ENCODE results near the gene FBXW11. TPM values are rescaled to one million over a fixed set of nuclear protein-coding genes. Genes with fewer than 3 reads are reported as not detected.
A peak's percentile ranks its signal among the peaks of the same experiment; 100 is the strongest.

The FBXW11 gene
- 10 to 100 TPM; 46.0 to 47.9 (median 47.6) TPM for total RNA-seq

DNA sequence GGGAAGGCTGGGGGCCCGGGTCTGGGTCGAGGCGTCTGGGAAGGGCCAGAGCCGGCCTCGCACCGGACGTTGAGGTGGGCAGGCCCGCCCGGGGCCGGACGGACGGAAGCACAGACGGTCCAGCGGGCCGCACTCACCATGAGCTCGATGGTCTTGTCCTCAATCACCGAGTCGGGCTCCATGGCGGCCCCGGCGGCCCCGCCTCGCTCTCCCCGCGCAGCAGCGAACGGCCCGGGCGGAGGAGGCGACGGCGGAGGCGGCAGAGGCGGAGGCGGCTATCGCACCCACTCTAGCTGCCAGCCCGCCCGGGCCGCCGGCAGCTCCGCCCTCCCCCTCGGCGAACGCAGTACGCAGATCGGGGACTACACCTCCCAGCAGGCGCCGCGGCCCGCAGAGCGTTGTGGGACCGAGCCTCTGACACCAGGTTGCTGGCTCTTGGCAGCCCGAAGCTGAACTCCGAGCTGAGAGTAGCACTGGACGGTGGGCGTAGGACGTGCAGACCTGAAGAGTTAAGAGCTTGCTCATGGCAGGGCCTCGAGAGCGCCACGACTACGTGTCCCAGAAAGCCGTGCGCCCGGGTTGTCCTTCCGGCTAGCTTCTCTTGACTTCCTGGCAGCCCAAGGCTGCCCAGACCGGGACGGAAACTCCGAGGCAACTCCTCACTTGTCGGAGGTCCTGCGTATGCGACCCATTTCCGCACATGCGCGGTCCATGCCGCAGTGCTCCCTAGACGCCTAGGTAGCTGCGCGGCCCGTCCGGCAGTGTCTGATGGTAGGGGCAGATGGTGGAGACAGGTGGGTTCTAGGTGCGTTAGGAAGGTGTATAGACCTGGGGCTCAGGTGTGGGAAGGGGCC is at the start of gene FBXW11:
Gene FBXW11, minus strand, starts transcription at position 318 of the 854 bp plus-strand sequence. Its CDS starts 136 bp downstream, at position 182.
- no peaks in the 10 kb centered on the region for H3K9me3 Mint-ChIP-seq
- DNase-seq (peak; percentile 89), ATAC-seq (peak; percentile 88 to 89)
- peaks cover 51% of the 10 kb centered on the region for H3K4me1 Mint-ChIP-seq (ENCODE audit: low read depth)
- H3K4me3 Mint-ChIP-seq: peak within 1 kb of the TSS; percentile 96
- H3K36me3 Mint-ChIP-seq (ENCODE audit: insufficient read depth): peaks cover 7% of the 10 kb centered on the region
- H3K27me3 Mint-ChIP-seq (ENCODE audit: low read depth): no peaks in the 10 kb centered on the region

DNA sequence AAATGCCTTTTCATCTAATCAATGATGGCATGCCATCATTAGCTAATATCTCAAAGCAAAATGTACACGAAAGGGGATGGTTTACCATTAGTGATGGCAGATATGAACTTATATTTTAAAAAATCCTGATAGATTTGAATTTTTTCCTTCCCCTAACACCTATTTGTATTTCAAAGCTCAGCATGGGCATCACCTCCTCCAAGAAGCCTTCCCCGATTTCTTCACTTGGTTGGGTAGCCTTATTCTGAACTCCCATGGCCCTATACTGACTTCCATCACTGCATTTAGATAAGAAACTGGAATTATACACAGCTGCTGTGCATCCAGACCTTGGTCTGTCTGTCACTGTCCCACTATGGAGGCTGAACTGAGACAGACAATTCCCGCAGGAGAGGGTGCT is 49.6 kb upstream of the FBXW11 start:
- Mint-ChIP-seq H3K36me3 (ENCODE audit: insufficient read depth) (peaks cover 43% of the 10 kb centered on the region), H3K4me1 (ENCODE audit: low read depth) (peaks cover 14% of the 10 kb centered on the region), H3K27me3 (ENCODE audit: low read depth) (no peaks in the 10 kb centered on the region), H3K9me3 (no peaks in the 10 kb centered on the region), H3K4me3 (no peak overlapping the region)
- DNase-seq: no peak
- ATAC-seq: no peak

DNA sequence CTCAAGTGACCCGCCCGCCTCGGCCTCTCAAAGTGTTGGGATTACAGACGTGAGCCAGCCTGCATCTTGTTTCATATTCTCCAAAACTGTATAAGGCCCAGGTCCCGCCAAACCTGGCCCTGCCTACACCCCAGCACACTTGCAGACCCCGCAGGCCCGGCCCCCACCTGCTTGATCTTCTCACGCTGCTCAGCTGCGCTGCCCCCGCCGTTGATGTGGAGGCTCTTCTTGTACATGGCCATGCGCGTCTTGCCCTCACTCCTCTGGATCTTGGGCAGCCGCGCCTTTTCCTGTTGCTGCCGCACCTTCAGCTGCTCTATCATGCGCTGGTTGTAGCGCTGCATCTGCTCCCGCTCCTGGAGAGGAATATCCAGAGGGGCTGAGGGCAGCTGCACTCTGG is 49.0 kb upstream of the FBXW11 start:
- ATAC-seq (no peak), DNase-seq (no peak)
- no peaks in the 10 kb centered on the region for H3K27me3 Mint-ChIP-seq (ENCODE audit: low read depth)
- H3K9me3 Mint-ChIP-seq: no peaks in the 10 kb centered on the region
- H3K4me3 Mint-ChIP-seq: no peak overlapping the region
- peaks cover 39% of the 10 kb centered on the region for H3K36me3 Mint-ChIP-seq (ENCODE audit: insufficient read depth)
- H3K4me1 Mint-ChIP-seq (ENCODE audit: low read depth): peaks cover 14% of the 10 kb centered on the region

DNA sequence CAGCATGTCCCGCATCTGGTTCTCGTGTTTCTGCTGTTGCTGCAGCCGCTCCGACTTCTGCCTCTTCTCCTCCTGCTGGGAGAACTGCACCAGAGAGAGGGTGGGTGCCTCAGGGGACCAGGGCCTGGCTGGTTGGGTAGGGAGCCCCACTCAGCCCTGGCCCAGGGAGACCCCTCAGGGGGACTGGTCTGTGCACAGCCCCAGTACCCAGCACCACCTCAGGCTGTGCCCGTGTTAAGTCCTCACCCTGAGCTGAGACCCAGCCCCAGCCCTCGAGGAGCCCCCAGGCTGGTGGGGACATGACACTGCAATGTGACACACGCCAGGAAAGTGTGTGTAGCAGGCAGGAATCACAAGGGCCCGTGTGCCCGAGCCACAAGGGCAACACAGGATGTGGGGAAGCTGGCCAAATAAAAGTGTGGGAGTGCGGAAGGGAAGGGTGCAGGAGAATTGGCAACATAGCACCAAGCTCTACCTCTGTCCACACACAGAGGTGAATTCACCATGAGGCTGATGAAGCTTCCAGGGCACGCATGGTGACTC is 48.2 kb upstream of the FBXW11 start:
- Mint-ChIP-seq H3K4me3 (no peak overlapping the region), H3K4me1 (ENCODE audit: low read depth) (peaks cover 12% of the 10 kb centered on the region), H3K36me3 (ENCODE audit: insufficient read depth) (peaks cover 40% of the 10 kb centered on the region), H3K9me3 (no peaks in the 10 kb centered on the region), H3K27me3 (ENCODE audit: low read depth) (no peaks in the 10 kb centered on the region)
- DNase-seq: no peak
- ATAC-seq: no peak

DNA sequence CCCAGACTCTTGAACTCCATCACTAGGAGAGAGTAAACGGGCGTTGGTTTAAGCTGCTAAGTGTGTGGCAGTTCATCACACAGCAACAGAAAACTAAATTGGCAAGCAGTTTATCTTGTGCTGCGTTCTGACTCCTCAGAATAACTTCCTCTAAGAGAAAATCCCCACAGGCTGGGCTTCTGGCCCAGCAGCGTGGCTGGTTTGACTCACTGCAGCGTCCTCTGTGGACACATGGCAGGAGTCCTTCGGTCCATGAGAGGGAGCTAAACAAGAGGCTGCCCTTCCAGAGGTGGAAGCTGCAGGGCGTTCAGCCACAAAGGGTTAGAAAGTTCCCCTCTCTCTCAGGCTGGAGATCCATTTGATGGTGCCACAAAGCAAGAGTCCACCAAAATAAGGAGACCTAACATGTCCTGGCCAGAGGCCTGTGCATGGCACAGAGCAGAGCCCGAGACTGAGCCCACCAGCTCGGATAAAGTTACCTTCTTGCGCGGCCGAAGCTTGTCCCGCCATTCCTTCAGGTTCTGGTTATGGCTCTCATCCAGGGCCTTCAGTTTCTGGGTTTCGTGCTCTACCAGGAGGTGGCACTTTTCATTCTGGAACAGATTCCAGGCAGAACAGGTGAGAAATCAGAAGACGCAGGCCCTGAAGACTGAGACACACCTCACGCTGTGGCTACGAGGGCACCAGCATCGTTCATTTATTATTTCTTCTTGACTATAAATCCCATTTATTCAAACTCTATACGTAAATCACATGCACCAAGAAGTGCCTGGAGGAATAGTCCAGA is 46.2 kb upstream of the FBXW11 start:
- Mint-ChIP-seq H3K36me3 (ENCODE audit: insufficient read depth) (peaks cover 47% of the 10 kb centered on the region), H3K27me3 (ENCODE audit: low read depth) (no peaks in the 10 kb centered on the region), H3K4me1 (ENCODE audit: low read depth) (peaks cover 14% of the 10 kb centered on the region), H3K4me3 (no peak overlapping the region), H3K9me3 (no peaks in the 10 kb centered on the region)
- DNase-seq (no peak), ATAC-seq (no peak)

DNA sequence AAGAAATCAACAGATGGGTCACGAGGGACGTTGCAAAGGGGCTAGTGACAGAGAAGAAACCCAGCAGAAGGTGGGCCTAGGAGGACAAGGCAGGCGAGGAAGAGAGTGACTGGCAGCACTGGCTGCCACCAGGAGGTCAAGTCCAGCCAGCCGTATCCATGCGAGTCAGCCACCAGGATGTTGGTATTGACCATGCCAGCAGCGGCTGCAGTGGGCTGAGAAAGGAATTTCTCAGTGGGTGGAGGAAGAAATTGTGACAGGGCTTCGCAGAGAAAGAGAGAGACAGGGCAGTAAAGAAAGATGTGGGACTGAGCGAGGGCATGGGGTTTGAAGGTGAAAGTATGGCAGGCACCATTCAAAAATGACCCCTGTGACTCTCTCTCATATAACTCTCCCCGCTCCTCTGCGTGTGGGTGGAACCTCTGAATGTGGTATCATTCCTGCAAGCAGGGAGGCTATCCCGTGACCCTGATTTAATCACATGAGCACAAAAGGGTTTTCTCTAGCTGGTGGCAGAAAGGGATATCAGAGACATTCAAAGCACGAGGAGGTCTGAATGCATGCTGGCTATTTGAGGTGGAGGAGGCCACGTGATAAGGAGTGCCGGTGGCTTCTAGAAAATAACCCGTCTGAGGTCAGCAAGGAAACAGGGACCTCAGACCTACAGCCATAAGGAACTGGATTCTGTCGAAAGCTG is 45.4 kb upstream of the FBXW11 start:
- Mint-ChIP-seq H3K4me1 (ENCODE audit: low read depth) (peaks cover 13% of the 10 kb centered on the region), H3K27me3 (ENCODE audit: low read depth) (no peaks in the 10 kb centered on the region), H3K36me3 (ENCODE audit: insufficient read depth) (peaks cover 39% of the 10 kb centered on the region), H3K4me3 (no peak overlapping the region), H3K9me3 (no peaks in the 10 kb centered on the region)
- DNase-seq: no peak
- ATAC-seq: no peak

DNA sequence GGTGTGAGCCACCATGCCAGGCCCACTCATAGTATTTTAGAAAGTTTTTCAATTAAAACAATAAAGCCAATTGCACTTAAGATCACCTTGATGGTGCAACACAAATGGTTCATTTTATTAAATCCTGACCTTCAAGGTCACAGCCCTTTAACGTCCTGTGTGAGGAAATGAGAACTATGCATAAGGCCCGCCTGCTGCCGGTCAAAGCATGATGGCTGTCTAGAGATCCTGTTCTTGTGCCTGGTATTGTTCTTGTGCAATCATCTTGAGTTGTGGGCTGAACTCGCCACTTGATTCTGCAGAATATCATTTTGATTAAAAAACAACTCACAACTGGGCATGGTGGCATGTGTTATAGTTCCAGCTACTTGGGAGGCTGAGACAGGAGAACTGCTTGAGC is 43.6 kb upstream of the FBXW11 start:
- no peak for DNase-seq
- peaks cover 13% of the 10 kb centered on the region for H3K4me1 Mint-ChIP-seq (ENCODE audit: low read depth)
- peaks cover 35% of the 10 kb centered on the region for H3K36me3 Mint-ChIP-seq (ENCODE audit: insufficient read depth)
- ATAC-seq: no peak
- H3K4me3 Mint-ChIP-seq: no peak overlapping the region
- no peaks in the 10 kb centered on the region for H3K9me3 Mint-ChIP-seq
- H3K27me3 Mint-ChIP-seq (ENCODE audit: low read depth): no peaks in the 10 kb centered on the region

DNA sequence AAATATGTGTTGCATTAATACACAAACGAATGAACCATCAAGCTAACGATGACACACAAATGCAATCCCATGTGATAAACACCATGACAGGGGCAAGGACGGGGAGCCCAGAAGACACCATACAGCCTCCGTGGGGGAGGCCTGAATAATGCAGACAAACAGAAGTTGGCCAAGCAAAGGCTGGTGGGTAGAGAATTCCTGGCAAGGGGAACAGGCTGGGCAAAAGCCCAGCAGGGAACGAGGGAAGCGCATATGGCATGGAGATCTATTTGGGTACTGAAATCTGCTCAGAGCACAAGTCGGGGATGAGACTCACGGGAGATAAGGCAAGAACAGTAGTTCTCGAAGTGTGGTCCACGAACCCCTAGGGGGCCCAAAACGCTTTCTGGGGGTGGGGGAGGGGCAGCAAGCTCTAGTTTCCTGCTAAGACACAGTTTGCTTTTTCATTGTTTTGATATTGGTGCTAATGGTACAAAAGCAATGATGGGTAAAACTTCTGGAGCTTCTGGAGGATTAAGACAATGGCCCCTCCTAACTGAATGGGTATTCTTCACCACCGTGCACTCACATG is 42.9 kb upstream of the FBXW11 start:
- Mint-ChIP-seq H3K4me3 (no peak overlapping the region), H3K9me3 (no peaks in the 10 kb centered on the region), H3K27me3 (ENCODE audit: low read depth) (no peaks in the 10 kb centered on the region), H3K4me1 (ENCODE audit: low read depth) (peaks cover 13% of the 10 kb centered on the region), H3K36me3 (ENCODE audit: insufficient read depth) (peaks cover 38% of the 10 kb centered on the region)
- DNase-seq (no peak), ATAC-seq (no peak)

DNA sequence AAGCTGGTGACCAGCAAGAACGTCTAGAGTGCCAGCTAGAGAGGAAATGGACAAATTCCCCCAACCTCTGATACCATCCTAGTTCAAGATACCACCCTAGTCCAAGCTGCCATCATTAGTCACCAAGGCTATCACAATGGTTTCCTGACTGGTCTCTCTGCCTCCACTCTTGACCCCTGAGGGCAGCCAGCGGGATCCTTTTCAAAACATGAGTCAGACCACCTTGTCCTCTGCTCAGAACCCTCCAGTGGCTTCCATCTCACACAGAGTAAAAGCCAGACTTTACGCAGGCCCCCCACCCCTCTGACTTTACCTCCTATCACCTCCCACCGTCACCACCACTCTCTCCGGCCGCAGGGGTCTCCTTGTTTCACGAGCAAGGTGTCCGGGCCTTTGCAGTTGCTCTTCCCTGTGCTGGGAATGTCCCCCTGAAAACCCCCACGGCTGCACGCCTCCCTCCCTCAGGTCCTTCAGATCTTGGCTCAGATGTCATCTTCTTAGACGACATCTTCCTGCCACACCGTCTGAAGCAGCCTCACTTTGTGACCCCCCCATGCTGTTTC is 42.2 kb upstream of the FBXW11 start:
- H3K9me3 Mint-ChIP-seq: no peaks in the 10 kb centered on the region

DNA sequence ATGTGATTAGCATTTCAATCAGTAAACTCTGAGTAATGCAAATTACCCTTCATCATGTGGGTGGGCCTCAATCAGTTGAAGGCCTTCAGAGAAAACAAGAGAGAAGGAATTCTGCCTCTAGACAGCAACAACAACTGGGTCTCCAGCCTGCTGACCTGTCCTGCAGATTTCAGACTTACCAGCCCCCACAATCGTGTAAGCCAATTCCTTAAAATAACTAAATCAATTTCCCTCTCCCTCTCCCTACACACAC is 41.7 kb upstream of the FBXW11 start:
- ATAC-seq (no peak), DNase-seq (no peak)
- H3K4me3 Mint-ChIP-seq: no peak overlapping the region
- no peaks in the 10 kb centered on the region for H3K9me3 Mint-ChIP-seq
- H3K36me3 Mint-ChIP-seq (ENCODE audit: insufficient read depth): peaks cover 37% of the 10 kb centered on the region
- no peaks in the 10 kb centered on the region for H3K27me3 Mint-ChIP-seq (ENCODE audit: low read depth)
- peaks cover 15% of the 10 kb centered on the region for H3K4me1 Mint-ChIP-seq (ENCODE audit: low read depth)

More for the DNA sequence above, 42.2 kb upstream of the FBXW11 start:
- no peak for DNase-seq
- Mint-ChIP-seq H3K4me3 (no peak overlapping the region), H3K4me1 (ENCODE audit: low read depth) (peaks cover 13% of the 10 kb centered on the region), H3K27me3 (ENCODE audit: low read depth) (no peaks in the 10 kb centered on the region), H3K36me3 (ENCODE audit: insufficient read depth) (peaks cover 39% of the 10 kb centered on the region)
- ATAC-seq: no peak

DNA sequence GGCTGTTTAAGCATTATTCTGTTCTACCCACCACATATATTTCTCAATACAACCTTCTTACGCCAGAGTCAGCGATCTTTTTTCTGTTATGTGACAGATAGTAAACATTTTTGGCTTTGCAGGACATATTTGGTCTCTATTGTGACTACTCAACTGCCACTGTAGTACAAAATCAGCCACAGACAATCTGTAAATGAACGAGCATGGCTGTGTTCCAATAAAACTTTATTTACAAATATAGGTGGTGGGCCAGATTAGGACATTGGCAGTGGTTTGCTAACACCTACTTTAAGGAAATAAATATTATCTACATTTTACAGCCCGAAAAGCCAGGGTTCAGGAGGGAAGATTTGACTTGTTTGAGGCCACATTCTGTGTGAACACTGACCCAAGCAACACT is 40.2 kb upstream of the FBXW11 start:
- Mint-ChIP-seq H3K4me3 (no peak overlapping the region), H3K9me3 (no peaks in the 10 kb centered on the region), H3K4me1 (ENCODE audit: low read depth) (peaks cover 16% of the 10 kb centered on the region), H3K27me3 (ENCODE audit: low read depth) (no peaks in the 10 kb centered on the region), H3K36me3 (ENCODE audit: insufficient read depth) (peaks cover 33% of the 10 kb centered on the region)
- no peak for DNase-seq
- no peak for ATAC-seq

DNA sequence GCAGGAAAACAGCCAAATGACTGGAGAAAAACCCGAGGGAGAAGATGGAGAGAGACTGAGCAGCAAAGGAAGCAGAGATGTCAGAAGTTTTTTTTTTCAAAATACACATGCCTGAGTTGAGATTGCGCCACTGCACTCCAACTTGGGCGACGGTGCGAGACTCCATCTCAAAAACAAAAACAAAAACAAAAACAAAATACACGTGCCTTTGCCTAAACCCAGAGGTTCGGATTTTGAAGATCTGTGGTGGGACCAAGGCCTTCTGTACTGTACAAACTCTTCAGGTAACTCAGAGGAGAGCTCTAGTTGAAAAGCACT is 38.8 kb upstream of the FBXW11 start:
- H3K36me3 Mint-ChIP-seq (ENCODE audit: insufficient read depth): peaks cover 29% of the 10 kb centered on the region
- no peak for ATAC-seq
- peaks cover 16% of the 10 kb centered on the region for H3K4me1 Mint-ChIP-seq (ENCODE audit: low read depth)

DNA sequence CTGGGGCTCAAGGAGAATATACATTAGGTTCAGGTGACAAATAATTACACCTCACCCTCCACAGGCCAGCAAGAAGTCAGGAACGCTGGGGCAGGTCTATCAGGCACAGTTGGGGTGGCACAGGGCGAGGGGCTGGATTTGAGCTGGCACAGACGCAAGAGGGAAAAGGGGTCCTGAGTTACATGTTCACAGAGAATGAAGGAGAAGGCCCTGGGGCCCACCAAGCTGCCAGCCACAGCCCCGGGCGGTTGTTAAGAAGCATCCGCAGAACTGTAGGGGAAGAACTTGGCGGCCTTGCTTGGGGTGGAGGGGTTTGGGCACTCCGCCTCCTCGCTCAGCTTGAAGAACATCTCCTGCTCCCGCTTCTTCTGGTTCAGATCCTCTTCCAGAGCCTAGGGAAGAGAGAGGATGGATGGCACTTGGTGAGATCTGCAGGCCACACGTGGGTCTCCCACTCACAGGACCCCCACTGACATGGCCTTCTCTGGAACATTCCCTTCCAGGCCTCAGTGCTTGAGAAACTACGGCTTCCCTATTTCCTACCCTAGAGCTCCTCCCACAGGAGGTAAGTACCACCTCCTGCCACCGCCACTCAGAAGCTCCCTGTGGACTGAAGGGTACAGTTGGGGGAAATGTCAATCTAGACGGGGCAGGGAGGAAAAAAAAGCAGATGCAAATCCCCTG is 38.3 kb upstream of the FBXW11 start:
- no peak for DNase-seq
- no peak for ATAC-seq
- H3K4me1 Mint-ChIP-seq (ENCODE audit: low read depth): peaks cover 20% of the 10 kb centered on the region
- no peak overlapping the region for H3K4me3 Mint-ChIP-seq
- H3K9me3 Mint-ChIP-seq: no peaks in the 10 kb centered on the region
- peaks cover 26% of the 10 kb centered on the region for H3K36me3 Mint-ChIP-seq (ENCODE audit: insufficient read depth)
- no peaks in the 10 kb centered on the region for H3K27me3 Mint-ChIP-seq (ENCODE audit: low read depth)

More for the DNA sequence above, 38.8 kb upstream of the FBXW11 start:
- no peaks in the 10 kb centered on the region for H3K27me3 Mint-ChIP-seq (ENCODE audit: low read depth)
- no peak for DNase-seq
- no peak overlapping the region for H3K4me3 Mint-ChIP-seq
- H3K9me3 Mint-ChIP-seq: no peaks in the 10 kb centered on the region
